Right cardiac atrium (tissue), 5 donors: ENCODE data around the gene RGS16. TPM values are rescaled to one million over a fixed set of nuclear protein-coding genes. Genes with fewer than 3 reads are reported as not detected.

Source experiments
- ATAC-seq, 2 donors: fragments of 200-7000 bp; cut with Tn5 transposase; one replicate each; pipeline versions ENCODE4 v1.8.0 to v1.9.1; 2020; ENCODE audit warnings: moderate library complexity in 2 of 2, mild to moderate bottlenecking in 1 of 2
- DNase-seq, 3 donors: peaks; one replicate each; pipeline ENCODE4 v3.0.0-alpha.2; 2020
- H3K27ac ChIP-seq: one replicate; pipeline ENCODE4 v1.5.1; 2013; ENCODE audit warnings: mild to moderate bottlenecking, low read length, control low read depth, moderate library complexity
- H3K27me3 ChIP-seq: one replicate; pipeline ENCODE4 v1.6.1; 2013; ENCODE audit not compliant: control insufficient read depth, insufficient read depth
- H3K4me1 ChIP-seq: one replicate; pipeline ENCODE4 v1.6.1; 2013; ENCODE audit warnings: low read length; ENCODE audit not compliant: control insufficient read depth, insufficient read depth
- H3K4me3 ChIP-seq: one replicate; pipeline ENCODE4 v1.5.1; 2013; ENCODE audit warnings: low read length, control low read depth
- H3K9me3 ChIP-seq: one replicate; pipeline ENCODE4 v1.6.1; 2013; ENCODE audit warnings: low read length; ENCODE audit not compliant: control insufficient read depth
- WGBS: extraction: QIAGEN DNeasy Blood & Tissue Kit; methylation state at CpG from one replicate; pipeline ENCODE4 v1.1.7; 2013; 5-methylcytosine and 5-hydroxymethylcytosine counted together
- intact Hi-C, 4 donors: fragments of 100-400 bp; cut with DNase I; formaldehyde crosslinking; loops; one replicate each; pipeline versions ENCODE4 v1.11.0 to v1.14.0; 2022 to 2023
- long read RNA-seq, 4 donors: library from polyadenylated mRNA; unstranded; transcript quantifications; one replicate each; pipeline ENCODE4 v2.0.0, GENCODE V29; 2020 to 2021
- polyA plus RNA-seq: library from polyadenylated mRNA; stranded (reverse); fragments of 200-250 nt; gene quantifications from one replicate; pipeline ENCODE4 v1.2.3, GENCODE V29; 2013
- total RNA-seq, 4 donors: library from RNA; stranded (reverse); fragmentation: NEBNext Ultra II Directional; extraction: Animal tissue kit (Norgen Biotek cat#: 25700); gene quantifications; one replicate each; pipeline ENCODE4 v1.2.1, GENCODE V29; 2021
- donor health status: healthy with polysubstance abuse.
- donor health status: DM: no; HTN: yes; CAD: no.
- donor health status: DM: no; HTN: no; CAD: no.
- donor health status: DM: no; HTN: yes; CAD: no; lungs with severe emphysema.
- donor health status: DM: yes; HTN: yes; CAD: no.

The RGS16 gene
- total RNA-seq = 1 to 10 TPM in 1 of 4 donors, under 1 TPM in 3; 0.47 to 1.3 (median 0.72) TPM
- polyA plus RNA-seq = 2.1 TPM
- long read RNA-seq, donor 1, partial matches to known transcripts = 0 of 4 reads
- long read RNA-seq, donor 1, other reads (novel, unspliced or antisense) = 1 of 4 reads
- long read RNA-seq, donor 2, partial matches to known transcripts = 0 of 1 reads
- long read RNA-seq, donor 2, other reads (novel, unspliced or antisense) = 0 of 1 reads
- long read RNA-seq, donor 3, partial matches to known transcripts = 1 of 5 reads
- long read RNA-seq, donor 3, other reads (novel, unspliced or antisense) = 2 of 5 reads
- long read RNA-seq, donor 4, partial matches to known transcripts = 0 of 3 reads
- long read RNA-seq, donor 4, other reads (novel, unspliced or antisense) = 1 of 3 reads

- DNase-seq (peak; percentile 95 to 98 (median 98)), ATAC-seq (peak; percentile 98 to 99)
- 6% methylated on average over 44 of the region's 44 CpGs for WGBS
- no peak within 1 kb of the TSS for H3K27ac ChIP-seq
- H3K4me1 ChIP-seq = peaks cover 3% of the 10 kb centered on the region
- no peaks in the 10 kb centered on the region for H3K27me3 ChIP-seq
- intact Hi-C loops = no loop called here
- no peaks in the 10 kb centered on the region for H3K9me3 ChIP-seq
- peak within 1 kb of the TSS; percentile 10 for H3K4me3 ChIP-seq
Observed at GRCh38 chr1:182604175-182605164, at the start of gene RGS16. TSS of gene RGS16 (minus strand) at chr1:182604389. CDS start at chr1:182604259, 130 bp downstream.

- Histone ChIP-seq H3K27me3 (no peaks in the 10 kb centered on the region), H3K9me3 (no peaks in the 10 kb centered on the region), H3K27ac (no peak overlapping the region), H3K4me3 (no peak overlapping the region), H3K4me1 (no peaks in the 10 kb centered on the region)
- intact Hi-C loops = no loop called here
- no peak for DNase-seq
- WGBS = 94% methylated on average over 2 of the region's 2 CpGs
- no peak for ATAC-seq
Observed at GRCh38 chr1:182653986-182654385, 49.8 kb upstream of the RGS16 start.

- WGBS = 73% methylated on average over 3 of the region's 3 CpGs
- intact Hi-C loops = no loop called here
- Histone ChIP-seq H3K27me3 (no peaks in the 10 kb centered on the region), H3K9me3 (no peaks in the 10 kb centered on the region), H3K4me1 (no peaks in the 10 kb centered on the region), H3K27ac (no peak overlapping the region), H3K4me3 (no peak overlapping the region)
- ATAC-seq = no peak
- no peak for DNase-seq
Observed at GRCh38 chr1:182652933-182653332, 48.7 kb upstream of the RGS16 start.

GRCh38 chr1:182651339-182651724 lies 47.1 kb upstream of the RGS16 start:
- Histone ChIP-seq H3K4me1 (no peaks in the 10 kb centered on the region), H3K27me3 (no peaks in the 10 kb centered on the region), H3K9me3 (no peaks in the 10 kb centered on the region), H3K27ac (no peak overlapping the region), H3K4me3 (no peak overlapping the region)
- ATAC-seq (no peak), DNase-seq (no peak)
- WGBS = 55% methylated on average over 3 of the region's 3 CpGs
- intact Hi-C loops = no loop called here

- intact Hi-C loops = no loop called here
- Histone ChIP-seq H3K4me3 (no peak overlapping the region), H3K27ac (no peak overlapping the region), H3K9me3 (no peaks in the 10 kb centered on the region), H3K27me3 (no peaks in the 10 kb centered on the region), H3K4me1 (no peaks in the 10 kb centered on the region)
- DNase-seq = no peak
- no peak for ATAC-seq
- 77% methylated on average over 6 of the region's 6 CpGs for WGBS
Observed at GRCh38 chr1:182650678-182651338, 46.6 kb upstream of the RGS16 start.

- intact Hi-C loops = no loop called here
- H3K4me1 ChIP-seq = no peaks in the 10 kb centered on the region
- H3K27me3 ChIP-seq = no peaks in the 10 kb centered on the region
- no peak overlapping the region for H3K27ac ChIP-seq
- WGBS = 96% methylated on average over 7 of the region's 7 CpGs
- no peaks in the 10 kb centered on the region for H3K9me3 ChIP-seq
- ATAC-seq = no peak
- H3K4me3 ChIP-seq = no peak overlapping the region
- DNase-seq = no peak
Observed at GRCh38 chr1:182649041-182649440, 44.9 kb upstream of the RGS16 start.

GRCh38 chr1:182646739-182647138 lies 42.5 kb upstream of the RGS16 start:
- intact Hi-C loops = no loop called here
- no peaks in the 10 kb centered on the region for H3K27me3 ChIP-seq
- ATAC-seq = no peak

GRCh38 chr1:182644886-182645285 lies 40.7 kb upstream of the RGS16 start:
- WGBS = 48% methylated on average over 4 of the region's 4 CpGs
- intact Hi-C loops = no loop called here

More at GRCh38 chr1:182646739-182647138, 42.5 kb upstream of the RGS16 start:
- no peak for DNase-seq
- Histone ChIP-seq H3K4me1 (no peaks in the 10 kb centered on the region), H3K27ac (no peak overlapping the region), H3K9me3 (no peaks in the 10 kb centered on the region), H3K4me3 (no peak overlapping the region)
- WGBS = 83% methylated on average over 2 of the region's 2 CpGs

GRCh38 chr1:182643699-182644098 lies 39.5 kb upstream of the RGS16 start:
- Histone ChIP-seq H3K27ac (no peak overlapping the region), H3K4me1 (no peaks in the 10 kb centered on the region), H3K27me3 (no peaks in the 10 kb centered on the region), H3K9me3 (no peaks in the 10 kb centered on the region), H3K4me3 (no peak overlapping the region)
- intact Hi-C loops = no loop called here
- 94% methylated on average over 3 of the region's 3 CpGs for WGBS
- ATAC-seq (peak in 1 of 2 donors; percentile 21), DNase-seq (no peak)

More at GRCh38 chr1:182644886-182645285, 40.7 kb upstream of the RGS16 start:
- no peaks in the 10 kb centered on the region for H3K9me3 ChIP-seq
- ATAC-seq (peak in 1 of 2 donors; percentile 58), DNase-seq (no peak)
- no peaks in the 10 kb centered on the region for H3K4me1 ChIP-seq
- H3K4me3 ChIP-seq = no peak overlapping the region
- no peak overlapping the region for H3K27ac ChIP-seq
- H3K27me3 ChIP-seq = no peaks in the 10 kb centered on the region

- ATAC-seq = no peak
- H3K4me1 ChIP-seq = no peaks in the 10 kb centered on the region
- no peaks in the 10 kb centered on the region for H3K9me3 ChIP-seq
- no peak overlapping the region for H3K4me3 ChIP-seq
- no peak overlapping the region for H3K27ac ChIP-seq
- no peak for DNase-seq
- WGBS = 95% methylated on average over 8 of the region's 8 CpGs
- intact Hi-C loops = no loop called here
- H3K27me3 ChIP-seq = no peaks in the 10 kb centered on the region
Observed at GRCh38 chr1:182642461-182642860, 38.3 kb upstream of the RGS16 start.
